PC-9 (cell line): ENCODE measurements around the gene TARM1. TPM values are rescaled to one million over a fixed set of nuclear protein-coding genes. Genes with fewer than 3 reads are reported as not detected.

ENCODE experiments used
- BruUV-seq: library from RNA; stranded (reverse); fragments of 400-500 nt; replicated peaks from 2 replicates; lab custom pipeline; 2021; lab: Mats Ljungman, UMichigan
- CTCF ChIA-PET: fragments of 300-600 bp; sonication (Branson Sonifier 250); formaldehyde crosslinking; loops from one replicate; lab custom pipeline; 2022; ENCODE audit warnings: antibody characterized with exemption; lab: Charles Lee
- POLR2A ChIA-PET: fragments of 300-600 bp; sonication (Branson Sonifier 250); formaldehyde crosslinking; loops from one replicate; lab custom pipeline; 2022; ENCODE audit warnings: antibody characterized with exemption; ENCODE audit not compliant: unreplicated experiment; lab: Charles Lee
- DNase-seq, 2 experiments: peaks; one replicate each; pipeline versions ENCODE4 v3.0.0 to v3.0.0-alpha.2; 2015 to 2022; ENCODE audit warnings: mixed read lengths in 1 of 2
- H2AFZ ChIP-seq: fragments of 200-600 bp; sonication (generic); 2 replicates; pipeline ENCODE4 v1.8.1; 2017; ENCODE audit warnings: antibody characterized with exemption
- H3F3A ChIP-seq: fragments of 200-600 bp; sonication (generic); 2 replicates; pipeline ENCODE4 v1.8.1; 2017; ENCODE audit warnings: antibody characterized with exemption, mild to moderate bottlenecking, low read depth; ENCODE audit not compliant: insufficient read depth
- H3K27ac ChIP-seq: fragments of 200-600 bp; sonication (generic); 2 replicates; pipeline ENCODE4 v1.6.1; 2016; ENCODE audit warnings: mixed run types
- H3K27me3 ChIP-seq: fragments of 200-600 bp; sonication (generic); 2 replicates; pipeline ENCODE4 v1.6.1; 2016; ENCODE audit warnings: low read depth, mixed run types; ENCODE audit not compliant: insufficient read depth
- H3K36me3 ChIP-seq: fragments of 200-600 bp; sonication (generic); 2 replicates; pipeline ENCODE4 v1.6.1; 2016; ENCODE audit warnings: low read depth, mixed run types
- H3K4me1 ChIP-seq: fragments of 200-600 bp; sonication (generic); replicated peaks from 2 replicates; pipeline ENCODE4 v1.6.1; 2016; ENCODE audit warnings: mixed run types; ENCODE audit not compliant: insufficient read depth
- H3K4me2 ChIP-seq: fragments of 200-600 bp; sonication (generic); 2 replicates; pipeline ENCODE4 v1.6.1; 2017; ENCODE audit warnings: mixed run types
- H3K4me3 ChIP-seq: fragments of 200-600 bp; sonication (generic); 2 replicates; pipeline ENCODE4 v1.6.1; 2016; ENCODE audit warnings: mixed run types
- H3K79me2 ChIP-seq: fragments of 200-600 bp; sonication (generic); 2 replicates; pipeline ENCODE4 v1.6.1; 2017; ENCODE audit warnings: low read depth, mixed run types
- H3K9me2 ChIP-seq: fragments of 200-600 bp; sonication (generic); 2 replicates; pipeline ENCODE4 v1.8.1; 2017; ENCODE audit warnings: mild to moderate bottlenecking; ENCODE audit not compliant: insufficient read depth
- H3K9me3 ChIP-seq: fragments of 200-600 bp; sonication (generic); 2 replicates; pipeline ENCODE4 v1.8.1; 2016; ENCODE audit warnings: low read depth; ENCODE audit not compliant: insufficient read depth
- H4K20me1 ChIP-seq: fragments of 200-600 bp; sonication (generic); 2 replicates; pipeline ENCODE4 v1.8.1; 2017; ENCODE audit not compliant: insufficient read depth
- EZH2 ChIP-seq: fragments of 200-600 bp; sonication (generic); IDR thresholded peaks from 2 replicates; pipeline ENCODE4 v1.8.0; 2017; ENCODE audit warnings: antibody characterized with exemption, low read depth
- intact Hi-C: fragments of 100-400 bp; cut with micrococcal nuclease; formaldehyde crosslinking; loops from one replicate; pipeline ENCODE4 v1.10.0; 2022; ENCODE audit not compliant: unreplicated experiment
- total RNA-seq: library from RNA; stranded (reverse); gene quantifications from 2 replicates; pipeline ENCODE4 v1.2.3, GENCODE V29; 2021
- TF ChIP-seq, protein P1 (sequence below): fragments of 200-600 bp; sonication (generic); conservative IDR thresholded peaks from 2 replicates; pipeline ENCODE4 v1.6.1; 2017; ENCODE audit warnings: mixed run types, antibody characterized with exemption, mild to moderate bottlenecking, moderate library complexity

TARM1 gene
- total RNA-seq, 1 experiment from 2014 or later, result not detected

DNA sequence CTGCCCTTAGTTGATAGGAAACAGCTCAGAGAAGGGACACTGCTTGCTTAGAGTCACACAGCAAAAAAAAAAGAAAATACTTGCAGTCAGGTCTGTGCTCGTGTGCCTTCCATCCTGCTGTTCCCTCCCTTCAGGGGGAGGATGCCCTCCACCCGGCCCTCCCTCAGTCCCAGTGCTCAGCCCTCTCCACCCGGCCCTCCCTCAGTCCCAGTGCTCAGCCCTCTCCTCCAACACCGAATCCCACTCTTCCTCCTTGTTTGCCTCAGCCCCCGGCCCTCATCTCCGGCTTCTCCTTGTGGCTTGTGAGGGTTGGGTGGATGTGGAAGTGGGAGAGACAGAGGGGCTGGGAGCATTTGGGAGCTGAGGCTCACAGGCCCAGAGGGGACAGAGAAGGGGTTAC is 28.5 kb upstream of the TARM1 start:
- Histone ChIP-seq H3K27me3 (no peaks in the 10 kb centered on the region), H3K4me3 (no peak overlapping the region), H3K4me2 (no peak overlapping the region), H4K20me1 (no peaks in the 10 kb centered on the region; the same call in none of the 2 replicates), H3K4me1 (0 out of 2 replicates have a peak, but pooled peaks cover 6% of the 10 kb centered on the region), H3K36me3 (peaks cover 20% of the 10 kb centered on the region), H3K79me2 (peaks cover 17% of the 10 kb centered on the region), H3K9me2 (no peaks in the 10 kb centered on the region), H3K27ac (no peak overlapping the region), H3F3A (peaks cover 20% of the 10 kb centered on the region; the same call in 1 of the 2 replicates), H2AFZ (no peak overlapping the region), H3K9me3 (no peaks in the 10 kb centered on the region)
- TF ChIP-seq, protein P1, sequence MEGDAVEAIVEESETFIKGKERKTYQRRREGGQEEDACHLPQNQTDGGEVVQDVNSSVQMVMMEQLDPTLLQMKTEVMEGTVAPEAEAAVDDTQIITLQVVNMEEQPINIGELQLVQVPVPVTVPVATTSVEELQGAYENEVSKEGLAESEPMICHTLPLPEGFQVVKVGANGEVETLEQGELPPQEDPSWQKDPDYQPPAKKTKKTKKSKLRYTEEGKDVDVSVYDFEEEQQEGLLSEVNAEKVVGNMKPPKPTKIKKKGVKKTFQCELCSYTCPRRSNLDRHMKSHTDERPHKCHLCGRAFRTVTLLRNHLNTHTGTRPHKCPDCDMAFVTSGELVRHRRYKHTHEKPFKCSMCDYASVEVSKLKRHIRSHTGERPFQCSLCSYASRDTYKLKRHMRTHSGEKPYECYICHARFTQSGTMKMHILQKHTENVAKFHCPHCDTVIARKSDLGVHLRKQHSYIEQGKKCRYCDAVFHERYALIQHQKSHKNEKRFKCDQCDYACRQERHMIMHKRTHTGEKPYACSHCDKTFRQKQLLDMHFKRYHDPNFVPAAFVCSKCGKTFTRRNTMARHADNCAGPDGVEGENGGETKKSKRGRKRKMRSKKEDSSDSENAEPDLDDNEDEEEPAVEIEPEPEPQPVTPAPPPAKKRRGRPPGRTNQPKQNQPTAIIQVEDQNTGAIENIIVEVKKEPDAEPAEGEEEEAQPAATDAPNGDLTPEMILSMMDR, result no peak
- TF ChIP-seq EZH2, result no peak
- ChIA-PET POLR2A (interaction anchor here (0.5 to 0.7 kb wide), 3 partner anchors 8 to 915 kb away, joined by 3 to 15 read pairs (median 6); no protein-coding TSS in a partner anchor), CTCF (no interaction called here)
- no peak for DNase-seq
- BruUV-seq, result no TSS peak
- intact Hi-C loops, result no loop called here

DNA sequence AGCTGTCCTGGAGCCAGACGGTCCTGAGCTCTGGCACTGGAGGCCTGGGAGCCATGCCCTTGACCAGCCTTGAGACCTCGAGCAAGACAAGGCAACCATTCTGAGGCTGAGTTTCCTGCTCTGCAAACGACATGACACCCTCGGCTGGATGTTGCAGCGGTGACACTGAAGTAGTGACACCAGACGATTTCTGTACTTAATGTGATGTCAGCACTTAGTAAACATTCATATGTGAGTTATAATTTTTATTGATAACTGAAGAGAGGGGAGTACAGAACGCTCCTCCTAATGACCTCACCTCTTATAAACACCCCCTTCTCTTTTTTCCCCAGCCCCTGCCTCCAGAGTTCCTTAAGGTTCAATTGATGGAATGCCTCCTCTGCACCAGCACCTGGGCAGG is 27.3 kb upstream of the TARM1 start:
- Histone ChIP-seq H3K4me2 (no peak overlapping the region), H3K27ac (no peak overlapping the region), H3K4me3 (no peak overlapping the region), H4K20me1 (no peaks in the 10 kb centered on the region; the same call in 1 of the 2 replicates), H3K4me1 (0 out of 2 replicates have a peak, but pooled peaks cover 4% of the 10 kb centered on the region), H3K9me2 (no peaks in the 10 kb centered on the region), H2AFZ (no peak overlapping the region), H3K9me3 (no peaks in the 10 kb centered on the region), H3K79me2 (peaks cover 17% of the 10 kb centered on the region), H3K27me3 (no peaks in the 10 kb centered on the region), H3K36me3 (peaks cover 20% of the 10 kb centered on the region), H3F3A (peaks cover 26% of the 10 kb centered on the region; the same call in 1 of the 2 replicates)
- intact Hi-C loops, result no loop called here
- no TSS peak for BruUV-seq
- DNase-seq, result no peak
- TF ChIP-seq, protein P1, result no peak
- no peak for TF ChIP-seq EZH2
- ChIA-PET POLR2A (no interaction called here), CTCF (no interaction called here)

DNA sequence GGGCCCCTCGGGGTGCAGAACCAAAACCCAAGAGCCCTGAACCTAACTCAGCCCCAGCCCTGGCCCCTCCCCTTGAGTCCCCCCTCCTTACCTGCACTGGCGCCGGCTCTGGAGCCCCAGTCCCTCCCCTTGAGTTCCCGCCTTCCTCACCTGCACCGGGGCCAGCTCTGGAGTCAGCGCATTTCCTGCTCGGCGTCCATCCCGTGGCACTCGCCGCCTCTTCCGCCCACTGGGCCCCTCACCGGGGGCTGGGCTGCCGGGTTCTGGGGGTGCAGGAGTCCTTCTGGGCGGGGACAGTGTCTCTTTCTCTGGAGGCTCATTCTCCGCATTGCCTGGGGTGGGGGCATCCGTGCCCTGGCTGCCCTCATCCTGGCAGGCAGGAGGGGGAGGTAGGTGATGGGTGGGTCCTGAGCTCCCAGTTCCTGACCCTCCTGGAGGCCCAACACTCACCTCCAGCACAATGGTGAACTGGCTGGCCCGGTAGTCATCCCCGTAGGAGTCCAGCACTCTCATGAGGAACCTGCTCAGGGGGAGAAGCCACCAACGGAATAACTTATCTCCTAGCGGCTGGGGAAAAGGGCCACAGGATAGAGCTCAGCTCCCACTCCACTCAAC is 26.8 kb upstream of the TARM1 start:
- Histone ChIP-seq H4K20me1 (no peaks in the 10 kb centered on the region), H3K9me2 (no peaks in the 10 kb centered on the region), H3K79me2 (peaks cover 21% of the 10 kb centered on the region), H3K9me3 (no peaks in the 10 kb centered on the region), H2AFZ (no peak overlapping the region), H3K4me2 (no peak overlapping the region), H3K4me3 (no peak overlapping the region), H3K27ac (no peak overlapping the region), H3F3A (peaks cover 26% of the 10 kb centered on the region; the same call in 1 of the 2 replicates), H3K36me3 (peaks cover 20% of the 10 kb centered on the region), H3K4me1 (0 out of 2 replicates have a peak, but pooled peaks cover 7% of the 10 kb centered on the region), H3K27me3 (no peaks in the 10 kb centered on the region)
- ChIA-PET POLR2A (no interaction called here), CTCF (no interaction called here)
- TF ChIP-seq EZH2, result no peak
- BruUV-seq, result no TSS peak
- DNase-seq, result no peak
- intact Hi-C loops, result no loop called here
